ENCODE results near the gene ATOX1.

ATOX1 gene

DNA sequence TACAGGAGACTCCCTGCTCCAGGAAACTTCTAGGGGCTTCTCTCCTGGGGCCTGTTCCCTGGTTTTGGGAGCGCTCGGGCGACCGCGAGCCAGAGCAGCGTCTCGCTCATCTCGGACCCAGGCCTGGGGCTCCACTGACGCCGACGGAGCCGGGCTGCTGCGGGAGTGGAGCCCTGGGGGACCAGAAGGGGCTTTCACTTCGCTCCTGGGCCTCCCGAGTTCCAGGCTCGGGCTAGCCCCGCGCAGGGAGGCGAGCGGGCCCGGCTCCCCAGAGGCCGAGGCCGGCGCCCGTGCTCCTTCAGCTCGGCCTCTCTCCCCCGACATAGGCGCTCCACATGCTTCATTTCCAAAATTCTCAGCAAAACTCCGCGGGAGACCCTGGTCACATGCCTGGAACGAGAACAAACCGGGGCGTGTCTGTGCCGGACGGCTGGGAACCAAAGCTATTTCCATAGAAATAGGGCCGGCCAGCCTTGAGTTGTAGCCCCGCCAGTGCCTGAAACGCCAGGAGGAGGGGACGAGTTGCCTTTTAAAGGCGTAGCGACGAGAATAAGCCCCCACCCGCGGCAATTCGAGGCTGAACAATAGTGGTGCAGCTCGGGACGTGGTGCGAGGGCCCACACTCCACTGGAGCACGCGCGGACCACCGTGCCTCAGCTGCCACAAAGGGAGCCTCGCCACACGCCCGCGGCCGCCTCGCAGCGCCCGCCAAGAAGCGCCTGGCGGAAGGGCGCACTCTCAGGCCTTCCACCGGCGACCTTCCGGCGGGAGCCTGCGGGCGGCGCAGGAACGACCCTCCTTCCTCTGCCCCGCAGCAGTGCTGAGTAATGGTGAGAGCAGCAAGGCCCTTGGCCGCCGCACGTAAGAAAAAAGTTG lies 12.2 kb upstream of the ATOX1 start:
- DNase-seq: peak; percentile 80

DNA sequence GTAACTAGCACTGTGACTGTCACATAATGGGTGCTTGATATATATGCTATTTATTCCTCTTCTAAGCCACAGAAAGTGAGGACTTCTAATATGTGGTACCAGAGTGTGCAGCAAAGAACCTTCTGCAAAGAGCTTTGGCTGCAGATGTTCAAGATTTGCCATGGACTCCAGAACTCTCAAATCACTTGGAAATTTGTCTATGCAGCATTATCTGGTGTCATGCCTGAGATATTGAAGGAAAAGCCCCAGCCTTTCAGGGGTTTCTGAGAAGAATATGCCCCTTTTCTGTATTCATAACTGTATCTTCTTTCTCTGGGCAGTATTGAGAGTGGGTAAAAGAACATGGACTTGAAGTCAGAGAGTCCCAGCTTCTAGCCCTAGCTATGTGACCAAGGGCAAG lies 8.5 kb upstream of the ATOX1 start:
- no peak for DNase-seq

DNA sequence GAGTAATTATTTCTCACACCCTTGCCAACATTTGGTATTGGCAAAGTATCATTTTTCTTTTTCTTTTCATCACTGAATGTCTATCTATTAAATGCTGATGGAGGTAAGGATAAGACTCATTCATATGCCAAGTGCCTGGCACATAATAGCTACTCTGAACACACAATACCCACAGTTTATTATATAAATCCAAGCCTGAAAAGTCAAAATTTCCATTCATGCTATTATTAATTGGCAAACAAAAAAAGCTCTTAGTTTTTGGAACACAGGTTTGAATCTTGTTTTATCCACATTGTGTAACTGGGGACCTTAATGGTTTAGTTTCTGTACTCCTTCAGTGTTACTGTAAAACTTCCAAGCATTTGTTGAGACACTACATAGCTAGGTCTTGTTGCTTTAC lies 6.4 kb upstream of the ATOX1 start:
- DNase-seq: no peak

DNA sequence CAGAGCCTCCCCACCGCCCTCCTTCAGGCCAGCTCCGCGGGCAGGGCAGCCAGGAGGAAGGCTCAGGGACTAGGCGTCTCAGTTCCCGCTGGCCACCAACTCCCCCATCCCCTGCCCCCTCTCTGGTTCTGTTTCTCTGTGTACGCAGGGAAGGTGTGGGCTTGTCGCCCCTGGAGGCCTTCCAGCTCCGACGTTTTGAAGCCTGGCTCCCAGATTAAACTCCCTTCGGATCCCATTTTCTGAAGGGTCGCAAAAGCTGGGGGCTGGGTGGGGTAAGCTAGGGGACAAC lies 346 bp downstream of the ATOX1 start:
- peak; percentile 13 for DNase-seq

DNA sequence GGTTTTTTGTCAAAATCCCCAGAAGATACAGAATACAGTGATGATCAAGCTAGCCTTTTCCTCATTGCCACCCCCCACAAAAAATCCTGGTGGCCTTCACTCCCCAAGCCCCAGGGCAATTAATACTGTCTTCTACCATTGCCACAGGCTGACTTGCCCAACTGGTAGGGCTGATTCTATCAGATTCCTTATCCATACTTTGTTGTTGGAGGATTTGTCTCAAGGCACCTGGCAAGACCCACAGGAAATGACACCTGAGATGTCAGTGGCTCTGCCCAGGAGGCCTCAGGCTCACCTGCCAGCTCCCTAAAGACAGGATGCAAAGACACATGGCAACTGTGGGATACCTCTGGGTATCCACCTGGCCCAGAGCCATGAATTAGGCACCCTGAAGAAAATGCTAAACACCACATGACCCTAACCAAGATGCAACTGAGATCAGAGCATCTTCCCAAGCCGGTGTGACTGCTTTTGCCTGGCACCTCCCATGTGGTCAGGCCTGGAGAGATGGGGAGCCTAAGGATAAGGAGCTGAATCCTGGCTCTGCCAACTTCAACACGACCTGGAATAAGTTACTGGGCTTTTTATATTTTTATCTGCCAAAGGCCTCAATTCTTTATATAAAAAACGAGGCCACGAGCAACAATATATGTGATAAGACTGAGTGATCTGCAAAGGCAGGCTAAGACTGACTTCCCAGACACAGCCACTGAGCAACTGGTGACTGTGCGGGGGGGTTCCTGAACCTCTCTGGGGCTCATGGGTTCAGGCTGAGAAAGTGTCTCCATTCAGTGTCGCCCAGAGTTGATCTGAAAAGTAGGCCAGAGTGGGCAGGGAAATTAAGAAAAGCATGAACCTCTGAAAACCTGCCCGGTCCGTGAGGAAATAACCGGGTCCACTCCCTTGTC lies 944 bp downstream of the ATOX1 start:
- peak; percentile 45 for DNase-seq

DNA sequence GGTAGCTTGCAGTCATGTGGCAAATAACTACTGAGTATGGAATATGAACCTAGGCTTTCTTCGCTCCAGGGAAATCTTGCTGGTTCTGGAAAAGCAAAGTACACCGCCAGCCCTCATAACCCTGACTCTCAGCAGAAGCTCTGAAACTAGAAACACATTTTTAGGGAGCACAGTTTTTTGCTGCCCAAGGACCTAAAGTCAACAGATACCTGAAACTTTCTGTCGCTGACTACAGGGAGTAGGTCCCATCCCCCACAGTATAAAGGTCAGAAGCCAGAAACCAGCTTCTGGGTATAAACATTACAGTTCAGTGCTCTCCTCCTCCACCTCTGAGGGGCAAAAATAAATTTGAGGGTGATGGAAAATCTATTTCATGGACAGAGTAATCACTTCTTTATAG lies 3.0 kb downstream of the ATOX1 start:
- DNase-seq: peak; percentile 78

DNA sequence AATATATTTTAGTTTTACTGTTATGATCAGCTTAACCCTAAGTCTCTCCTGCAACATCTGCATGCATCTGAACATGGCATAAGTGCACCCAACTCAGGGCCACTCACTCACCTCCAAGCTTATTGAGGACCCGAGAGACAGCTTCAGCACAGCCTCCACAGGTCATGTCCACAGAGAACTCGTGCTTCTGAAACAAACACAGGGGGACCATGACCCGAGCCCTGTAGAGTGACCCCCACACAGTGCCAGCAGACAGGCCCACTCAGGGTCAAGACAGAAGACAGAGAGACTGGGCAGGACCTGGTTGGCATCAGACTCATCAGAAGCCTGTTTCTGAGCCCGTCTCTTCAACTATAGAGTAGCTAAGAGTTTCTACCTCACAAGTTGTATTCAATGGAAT lies 6.8 kb downstream of the ATOX1 start:
- no peak for DNase-seq

DNA sequence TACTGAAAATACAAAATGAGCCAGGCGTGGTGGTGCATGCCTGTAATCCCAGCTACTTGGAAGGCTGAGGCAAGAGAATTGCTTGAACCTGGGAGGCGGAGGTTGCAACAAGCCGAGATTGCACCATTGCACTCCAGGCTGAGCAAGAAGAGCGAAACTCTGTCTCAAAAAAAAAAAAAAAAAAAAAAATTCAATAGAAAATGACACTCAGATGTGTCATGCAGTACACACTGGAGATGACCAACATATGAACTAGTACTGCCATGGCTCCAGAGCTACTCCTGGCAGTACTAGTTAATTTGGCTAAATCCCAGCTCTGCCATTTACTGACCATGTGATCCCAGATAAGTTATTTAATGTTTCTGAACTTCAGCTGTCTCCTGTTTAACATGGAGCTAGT lies 7.3 kb downstream of the ATOX1 start:
- no peak for DNase-seq

DNA sequence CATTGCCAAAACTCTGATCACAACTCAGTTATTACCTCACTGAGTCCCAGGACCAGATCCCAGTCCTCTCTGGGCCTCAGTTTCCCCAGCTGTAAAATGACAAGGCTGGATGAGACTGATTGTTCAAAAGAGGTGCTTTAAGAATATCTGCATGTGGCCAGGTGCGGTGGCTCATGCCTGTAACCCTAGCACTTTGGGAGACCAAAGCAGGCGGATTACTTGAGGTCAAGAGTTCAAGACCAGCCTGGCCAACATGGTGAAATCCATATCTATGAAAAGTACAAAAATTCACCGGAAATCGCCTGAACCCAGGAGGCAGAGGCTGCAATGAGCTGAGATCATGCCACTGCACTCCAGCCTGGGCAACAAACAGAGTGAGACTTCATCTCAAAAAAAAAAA lies 8.3 kb downstream of the ATOX1 start:
- DNase-seq: peak; percentile 51

DNA sequence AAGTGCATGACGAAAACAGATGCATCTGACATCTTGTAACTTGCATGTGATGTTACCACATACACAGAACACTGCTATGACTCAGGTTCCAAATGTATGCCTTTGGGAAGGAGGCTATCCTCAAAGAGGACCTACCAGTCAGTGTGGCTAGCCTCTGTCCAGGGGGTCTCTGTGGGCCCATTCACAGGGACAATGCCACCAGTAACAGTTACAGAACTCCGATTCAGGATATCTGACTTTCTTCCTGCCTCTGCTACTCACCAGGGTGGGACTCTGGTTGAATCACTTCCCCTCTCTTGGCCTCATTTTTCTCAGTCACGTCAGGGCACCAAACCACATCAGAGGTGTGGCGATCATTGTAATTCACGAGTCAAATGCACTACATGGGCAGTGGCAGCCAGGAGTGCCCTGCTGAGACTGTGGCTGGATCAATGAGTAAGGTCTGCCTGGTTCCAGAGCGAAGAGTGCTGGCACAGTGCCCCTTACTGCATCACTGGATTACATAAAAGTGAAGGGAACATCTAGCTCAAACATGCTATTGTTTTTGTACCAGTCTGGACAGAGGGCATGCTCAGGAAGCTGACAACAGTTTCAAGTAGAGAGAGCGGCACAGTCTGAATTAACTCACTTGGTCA lies 13.2 kb downstream of the ATOX1 start:
- DNase-seq: no peak

DNA sequence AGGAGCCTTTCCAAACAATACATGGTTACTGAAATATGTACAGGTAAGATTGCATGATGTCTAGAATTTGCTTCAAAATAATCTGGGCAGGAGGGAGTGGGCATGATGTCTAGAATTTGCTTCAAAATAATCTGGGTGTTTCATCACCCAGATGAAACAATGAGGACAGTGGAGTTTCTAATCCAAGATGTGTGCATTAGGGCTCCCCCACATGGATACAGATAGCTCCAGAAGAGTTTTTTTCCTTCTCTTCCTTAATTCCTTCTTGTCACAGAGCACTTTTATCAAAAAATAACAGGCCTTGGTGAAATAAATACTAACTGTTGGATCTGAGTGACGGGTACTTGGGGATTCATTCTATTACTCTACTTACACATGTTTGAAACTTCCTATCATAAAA lies 14.9 kb downstream of the ATOX1 start:
- DNase-seq: no peak

DNA sequence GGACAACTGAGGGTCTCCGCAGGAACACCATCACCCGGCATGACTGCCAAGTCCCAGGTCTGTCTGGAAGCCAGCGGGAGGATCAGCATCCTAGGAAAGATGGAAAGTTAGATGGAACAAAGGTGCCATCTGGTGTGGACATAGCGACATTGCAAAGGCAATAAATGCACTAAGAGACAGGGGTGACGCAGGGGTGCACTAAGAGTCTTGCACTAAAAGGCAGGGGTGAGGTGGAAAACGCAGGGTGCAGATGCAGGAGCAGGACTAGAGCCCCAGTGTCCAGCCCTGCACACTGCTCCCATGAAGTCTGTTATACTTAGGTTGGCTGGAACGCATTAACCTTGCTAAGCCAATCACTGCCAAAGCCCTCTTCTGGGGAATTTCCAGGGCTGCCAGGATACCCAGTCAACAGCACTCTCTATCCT lies 15.5 kb downstream of the ATOX1 start:
- no peak for DNase-seq

DNA sequence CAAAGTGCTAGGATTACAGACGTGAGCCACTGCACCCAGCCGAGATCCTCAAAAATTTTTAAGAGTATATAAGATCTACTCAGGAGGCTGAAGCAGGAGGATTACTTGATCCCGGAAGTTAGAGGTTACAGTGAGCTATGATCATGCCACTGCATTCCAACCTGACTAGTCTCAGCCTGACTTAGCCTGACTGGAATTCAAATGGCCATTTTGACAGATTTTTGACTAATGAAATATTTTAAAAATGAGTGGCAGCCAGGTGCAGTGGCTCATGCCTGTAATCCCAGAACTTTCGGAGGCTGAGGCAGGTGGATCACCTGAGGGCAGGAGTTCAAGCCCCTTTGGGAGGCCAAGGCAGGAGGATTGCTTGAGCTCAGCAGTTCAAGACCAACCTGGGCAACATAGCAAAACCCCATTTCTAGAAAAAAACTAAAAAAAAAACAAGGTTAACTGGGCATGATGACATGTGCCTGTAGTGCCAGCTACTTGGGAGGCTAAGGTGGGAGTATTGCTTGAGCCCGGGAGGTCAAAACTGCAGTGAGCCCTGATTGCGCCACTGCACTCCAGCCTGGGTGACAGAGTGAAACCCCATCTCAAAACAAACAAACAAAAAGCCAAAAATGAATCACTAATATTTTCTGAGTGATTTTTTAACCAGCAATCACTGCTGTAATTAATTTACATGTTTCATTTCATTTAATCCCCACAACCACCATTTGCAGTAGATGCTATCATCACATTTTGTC lies 16.6 kb downstream of the ATOX1 start:
- DNase-seq: no peak

DNA sequence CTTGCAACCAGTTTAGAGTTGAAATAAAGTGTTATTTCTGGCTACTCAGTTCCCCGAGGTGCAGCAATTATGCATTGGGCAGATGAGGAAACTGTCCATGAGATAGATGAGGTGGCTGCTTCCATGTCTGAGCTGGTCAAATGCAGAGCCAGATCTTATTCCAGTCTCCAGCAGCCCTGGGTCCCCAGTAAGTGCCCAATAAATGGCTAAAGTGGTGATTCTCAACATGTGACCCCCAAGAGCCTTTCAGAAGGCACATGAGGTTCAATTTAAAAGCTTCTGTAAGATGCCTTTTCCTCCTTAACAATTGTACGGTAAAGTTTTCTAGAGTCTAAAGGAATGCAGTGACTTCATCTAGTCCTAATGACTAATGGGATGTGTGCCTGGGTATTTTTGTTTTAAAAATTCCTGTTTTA lies 17.5 kb downstream of the ATOX1 start:
- no peak for DNase-seq

DNA sequence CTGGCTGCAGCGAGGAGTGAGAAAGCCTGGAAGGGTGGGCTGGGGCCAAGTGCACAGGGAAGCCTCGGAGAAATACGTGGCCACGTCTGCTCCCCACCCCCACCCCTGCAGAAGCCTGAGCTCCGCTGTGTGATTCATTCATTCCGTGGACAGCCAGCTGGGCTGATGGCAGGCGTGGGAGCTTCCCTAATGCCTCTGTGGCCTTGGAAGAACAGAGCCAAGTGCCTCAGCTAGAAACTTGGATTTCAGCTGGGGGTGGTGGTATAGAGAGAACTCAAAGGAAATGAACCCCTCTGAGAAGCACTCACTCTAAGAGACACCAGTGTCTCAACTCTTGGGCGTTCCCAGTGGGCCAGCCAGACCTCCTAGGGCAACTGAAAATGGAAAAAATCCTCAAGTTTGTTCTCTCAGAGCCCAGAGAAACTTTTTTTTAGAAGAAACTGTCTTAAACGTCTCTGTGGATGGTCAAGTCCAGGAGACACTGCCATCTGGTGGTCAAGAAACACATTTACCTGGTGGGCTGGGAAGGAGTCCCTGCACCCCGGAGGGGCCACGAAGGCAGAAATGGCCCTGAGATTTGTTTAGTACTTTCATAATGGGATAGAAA lies 18.0 kb downstream of the ATOX1 start:
- DNase-seq: peak; percentile 60

DNA sequence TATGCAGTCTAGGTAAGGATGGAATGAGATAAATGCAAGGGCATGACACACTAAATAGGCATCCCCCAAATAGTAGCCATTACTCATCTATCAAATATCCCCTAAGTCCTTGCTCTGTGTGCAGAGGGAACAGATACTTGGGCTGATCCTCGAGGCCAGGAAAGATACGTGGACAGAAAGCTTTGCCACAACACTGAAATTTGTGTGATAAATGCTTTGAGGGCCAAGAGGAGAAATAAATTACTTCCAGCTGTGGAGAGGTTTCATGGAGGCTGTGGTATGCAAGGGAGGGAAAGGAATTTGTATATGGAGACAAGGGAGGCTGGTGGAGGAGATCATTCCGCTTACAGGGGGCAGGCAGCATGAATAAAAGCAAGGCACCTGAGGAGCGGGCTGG lies 18.5 kb downstream of the ATOX1 start:
- DNase-seq: no peak

DNA sequence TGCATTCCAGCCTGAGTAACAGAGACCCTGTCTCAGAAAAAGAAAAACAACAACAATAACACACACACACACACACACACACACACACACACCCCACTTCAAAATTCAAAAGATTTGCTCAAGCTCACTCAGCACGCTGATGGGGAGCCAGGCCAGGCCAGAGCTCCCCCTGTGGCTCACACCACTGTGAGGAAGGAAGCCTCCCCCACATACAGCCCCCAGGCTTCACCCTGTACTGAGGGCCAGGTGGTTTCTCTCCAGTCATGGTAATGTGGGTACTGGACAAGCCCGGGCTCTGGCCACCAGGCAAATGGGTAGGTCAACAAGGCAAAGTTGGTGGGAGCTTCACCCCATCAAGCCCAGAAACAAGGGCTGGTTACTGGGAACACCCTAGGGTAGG lies 19.0 kb downstream of the ATOX1 start:
- DNase-seq: no peak

DNA sequence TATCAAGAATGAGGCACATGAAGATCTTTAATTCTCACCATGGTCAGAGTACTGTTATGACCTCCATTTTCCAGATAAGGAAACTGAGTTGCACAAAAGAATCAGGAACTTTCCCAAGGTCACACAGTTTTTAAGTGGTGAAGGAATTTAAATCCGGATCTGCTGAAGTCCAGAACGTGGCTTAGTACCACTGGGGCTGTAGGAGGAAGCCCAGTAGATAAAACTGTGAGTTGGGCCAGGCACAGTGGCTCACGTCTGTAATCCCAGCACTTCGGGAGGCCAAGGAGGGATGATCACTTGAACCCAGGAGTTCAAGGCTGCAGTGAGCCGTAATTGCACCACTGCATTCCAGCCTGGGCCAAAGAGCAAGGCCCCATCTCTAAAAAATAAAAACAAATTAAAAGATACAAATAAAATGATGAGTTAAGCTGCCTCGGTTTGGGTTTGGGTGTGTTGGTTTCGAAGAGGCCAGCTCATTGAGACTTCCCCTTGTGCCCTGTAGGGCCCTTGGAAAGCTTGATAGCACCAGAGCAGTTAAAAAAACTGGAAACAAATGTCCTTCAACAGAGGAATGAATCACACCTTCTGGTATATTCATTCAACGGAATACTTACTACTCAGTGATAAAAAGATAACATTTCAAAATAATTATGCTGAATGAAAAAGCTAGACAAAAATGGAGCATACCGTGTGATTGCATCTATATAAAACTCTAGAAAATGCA lies 20.1 kb downstream of the ATOX1 start:
- no peak for DNase-seq

DNA sequence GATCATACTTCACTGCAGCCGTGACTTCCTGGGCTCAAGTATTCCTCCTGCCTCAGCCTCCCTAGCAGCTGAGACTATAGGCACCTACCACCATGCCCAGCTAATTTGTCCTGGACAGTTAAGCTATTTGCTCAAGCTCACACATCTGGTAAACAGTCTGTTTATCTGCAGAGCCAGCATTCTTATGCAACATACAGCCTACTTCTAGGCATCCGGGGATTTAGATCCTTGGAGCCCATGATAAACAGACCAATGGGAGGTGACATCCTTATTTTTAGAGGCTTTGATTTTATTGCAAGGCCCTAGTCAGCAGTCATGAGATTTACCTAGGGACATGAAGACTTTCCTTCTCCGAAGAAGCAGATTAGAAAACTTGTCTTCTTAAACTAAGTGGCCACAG lies 21.0 kb downstream of the ATOX1 start:
- DNase-seq: no peak

DNA sequence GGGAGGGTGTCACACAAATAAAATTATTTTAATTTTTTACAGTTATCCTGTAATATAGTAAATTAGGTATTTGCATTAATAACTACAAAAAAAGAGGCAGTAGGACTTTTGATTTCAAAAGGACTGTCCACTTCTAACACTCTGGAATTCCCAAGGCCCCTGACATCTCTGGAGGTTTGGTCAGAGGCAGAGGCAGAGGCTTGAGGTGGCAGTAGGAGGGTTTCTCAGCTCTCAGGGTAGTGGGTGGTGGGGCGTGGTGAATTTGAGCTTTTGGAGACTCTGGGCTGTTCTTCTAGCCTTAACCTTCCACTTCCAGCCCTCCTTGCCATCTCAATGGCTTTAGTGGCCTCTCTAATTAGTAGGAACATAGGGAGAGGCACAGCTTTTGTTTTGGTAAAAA lies 22.8 kb downstream of the ATOX1 start:
- DNase-seq: no peak

DNA sequence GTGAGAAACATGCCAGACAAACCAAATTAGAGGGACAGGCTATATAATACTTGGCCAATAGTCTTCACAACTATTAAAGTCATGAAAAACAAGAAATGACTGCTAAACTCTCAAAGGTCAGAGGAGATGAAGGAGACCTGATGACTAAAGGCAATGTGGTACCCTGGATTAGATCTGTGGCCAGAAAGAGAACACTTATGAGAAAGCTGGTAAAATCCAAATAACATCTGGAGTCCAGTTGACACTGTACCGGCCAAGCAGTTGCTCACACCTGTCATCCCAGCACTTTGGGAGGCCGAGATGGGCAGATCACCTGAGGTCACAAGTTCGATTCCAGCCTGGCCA lies 24.4 kb downstream of the ATOX1 start:
- DNase-seq: no peak

Data from RPMI8226 (cell line).